HepG2 (cell line): Measurements from ENCODE around the gene GTF2F2.

Experiments used
- SALL2 ChIP-seq: sonication (generic); formaldehyde crosslinking; IDR thresholded peaks from 2 replicates; pipeline ENCODE4 v1.8.1; 2023; ENCODE audit warnings: mild to moderate bottlenecking, missing genetic modification reagents, inconsistent platforms
- TF ChIP-seq, protein P1 (sequence below): sonication (generic); formaldehyde crosslinking; conservative IDR thresholded peaks from 2 replicates; pipeline ENCODE4 v1.4.0; 2020; ENCODE audit warnings: missing genetic modification reagents

DNA sequence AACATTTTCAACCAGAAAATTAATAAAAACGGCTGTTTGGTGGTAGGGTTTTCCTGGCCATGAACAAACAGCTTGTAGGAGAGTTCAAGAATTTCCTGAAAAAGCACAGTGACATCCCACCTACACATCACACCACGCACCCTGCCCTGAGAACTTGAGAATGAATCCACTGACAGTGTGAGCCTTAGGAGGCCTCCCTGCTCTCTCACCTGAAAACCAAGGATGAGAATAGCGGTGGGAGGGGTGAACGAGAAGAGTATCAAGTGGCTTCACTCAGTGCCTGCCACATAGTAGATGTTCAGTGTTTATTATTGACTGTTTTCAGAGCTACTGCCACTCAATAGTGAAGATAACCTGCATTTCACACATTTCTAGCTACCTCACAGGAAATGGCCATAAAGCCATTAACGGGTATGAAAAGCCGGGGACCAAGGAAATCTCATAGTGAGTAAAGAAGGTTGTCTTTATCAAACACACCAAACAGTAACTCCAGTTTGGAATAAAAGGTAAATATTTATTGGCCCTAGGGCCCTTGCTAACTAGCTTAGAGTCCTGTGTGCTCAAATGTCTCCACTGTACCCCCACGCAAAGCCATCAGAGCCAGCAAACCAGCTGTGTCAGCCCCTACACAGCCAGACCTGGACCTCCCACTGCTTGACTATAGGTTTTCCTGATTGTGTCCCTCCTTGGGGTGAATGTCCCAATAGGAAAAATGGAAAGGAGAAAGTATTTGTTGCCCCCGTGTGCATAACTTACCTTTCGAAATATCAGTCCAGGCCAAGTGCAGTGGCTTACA is 180.1 kb downstream of the GTF2F2 start:
- TF ChIP-seq SALL2 (CRISPR knock-in tag): no peak
- TF ChIP-seq, protein P1, sequence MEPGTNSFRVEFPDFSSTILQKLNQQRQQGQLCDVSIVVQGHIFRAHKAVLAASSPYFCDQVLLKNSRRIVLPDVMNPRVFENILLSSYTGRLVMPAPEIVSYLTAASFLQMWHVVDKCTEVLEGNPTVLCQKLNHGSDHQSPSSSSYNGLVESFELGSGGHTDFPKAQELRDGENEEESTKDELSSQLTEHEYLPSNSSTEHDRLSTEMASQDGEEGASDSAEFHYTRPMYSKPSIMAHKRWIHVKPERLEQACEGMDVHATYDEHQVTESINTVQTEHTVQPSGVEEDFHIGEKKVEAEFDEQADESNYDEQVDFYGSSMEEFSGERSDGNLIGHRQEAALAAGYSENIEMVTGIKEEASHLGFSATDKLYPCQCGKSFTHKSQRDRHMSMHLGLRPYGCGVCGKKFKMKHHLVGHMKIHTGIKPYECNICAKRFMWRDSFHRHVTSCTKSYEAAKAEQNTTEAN: no peak
